Measurements from ENCODE around the gene WDR7. TPM values are rescaled to one million over a fixed set of nuclear protein-coding genes. Genes with fewer than 3 reads are reported as not detected.

The WDR7 gene
- total RNA-seq, 4 donors from 2014 or later = 23.1 to 48.6 (median 30.3) TPM

DNA sequence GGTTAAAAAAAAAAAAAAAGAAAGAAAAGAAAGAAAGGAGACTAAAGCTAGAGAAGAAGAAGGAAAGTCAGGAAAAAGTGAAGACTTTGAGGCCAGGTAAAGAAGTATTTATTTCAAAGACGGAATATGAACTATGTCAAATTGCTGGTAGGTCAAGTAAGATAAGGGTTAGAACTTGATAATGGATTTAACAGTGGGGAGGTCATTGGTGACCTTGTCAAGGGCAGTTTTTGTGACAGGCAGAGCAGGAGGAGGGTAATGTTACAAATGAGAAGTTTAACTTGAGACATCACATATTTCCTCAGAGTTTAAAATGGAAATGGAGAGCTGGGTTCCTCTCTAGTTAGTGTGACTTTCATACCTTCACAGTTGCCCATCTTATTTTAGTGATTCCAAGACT, 9.5 kb downstream of the WDR7 start:
- H3K4me3 ChIP-seq = no peak overlapping the region
- H3K36me3 ChIP-seq = peaks cover 0 to 8% (median 0%) of the 10 kb centered on the region in 4 donors
- no peak for DNase-seq (ENCODE audit: extremely low spot score)
- 94% methylated on average over 1 of the region's 1 CpG for WGBS
- TF ChIP-seq EP300 (IDR thresholded peaks at IDR 0.05) = no peak
- TF ChIP-seq POLR2A (IDR thresholded peaks at IDR 0.05; ENCODE audit: low read depth) = no peak
- no peak for TF ChIP-seq POLR2AphosphoS5 (IDR thresholded peaks at IDR 0.05)
- TF ChIP-seq, protein P1, sequence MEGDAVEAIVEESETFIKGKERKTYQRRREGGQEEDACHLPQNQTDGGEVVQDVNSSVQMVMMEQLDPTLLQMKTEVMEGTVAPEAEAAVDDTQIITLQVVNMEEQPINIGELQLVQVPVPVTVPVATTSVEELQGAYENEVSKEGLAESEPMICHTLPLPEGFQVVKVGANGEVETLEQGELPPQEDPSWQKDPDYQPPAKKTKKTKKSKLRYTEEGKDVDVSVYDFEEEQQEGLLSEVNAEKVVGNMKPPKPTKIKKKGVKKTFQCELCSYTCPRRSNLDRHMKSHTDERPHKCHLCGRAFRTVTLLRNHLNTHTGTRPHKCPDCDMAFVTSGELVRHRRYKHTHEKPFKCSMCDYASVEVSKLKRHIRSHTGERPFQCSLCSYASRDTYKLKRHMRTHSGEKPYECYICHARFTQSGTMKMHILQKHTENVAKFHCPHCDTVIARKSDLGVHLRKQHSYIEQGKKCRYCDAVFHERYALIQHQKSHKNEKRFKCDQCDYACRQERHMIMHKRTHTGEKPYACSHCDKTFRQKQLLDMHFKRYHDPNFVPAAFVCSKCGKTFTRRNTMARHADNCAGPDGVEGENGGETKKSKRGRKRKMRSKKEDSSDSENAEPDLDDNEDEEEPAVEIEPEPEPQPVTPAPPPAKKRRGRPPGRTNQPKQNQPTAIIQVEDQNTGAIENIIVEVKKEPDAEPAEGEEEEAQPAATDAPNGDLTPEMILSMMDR (IDR thresholded peaks at IDR 0.05) = no peak
- H3K27me3 ChIP-seq = no peaks in the 10 kb centered on the region
- no peak overlapping the region for H3K27ac ChIP-seq (replicated peaks in 1 of 4)
- intact Hi-C loops (cut with DNase I) = no loop called here
- peaks cover 0 to 7% (median 0%) of the 10 kb centered on the region in 4 donors for H3K4me1 ChIP-seq
- no peaks in the 10 kb centered on the region for H3K9me3 ChIP-seq

DNA sequence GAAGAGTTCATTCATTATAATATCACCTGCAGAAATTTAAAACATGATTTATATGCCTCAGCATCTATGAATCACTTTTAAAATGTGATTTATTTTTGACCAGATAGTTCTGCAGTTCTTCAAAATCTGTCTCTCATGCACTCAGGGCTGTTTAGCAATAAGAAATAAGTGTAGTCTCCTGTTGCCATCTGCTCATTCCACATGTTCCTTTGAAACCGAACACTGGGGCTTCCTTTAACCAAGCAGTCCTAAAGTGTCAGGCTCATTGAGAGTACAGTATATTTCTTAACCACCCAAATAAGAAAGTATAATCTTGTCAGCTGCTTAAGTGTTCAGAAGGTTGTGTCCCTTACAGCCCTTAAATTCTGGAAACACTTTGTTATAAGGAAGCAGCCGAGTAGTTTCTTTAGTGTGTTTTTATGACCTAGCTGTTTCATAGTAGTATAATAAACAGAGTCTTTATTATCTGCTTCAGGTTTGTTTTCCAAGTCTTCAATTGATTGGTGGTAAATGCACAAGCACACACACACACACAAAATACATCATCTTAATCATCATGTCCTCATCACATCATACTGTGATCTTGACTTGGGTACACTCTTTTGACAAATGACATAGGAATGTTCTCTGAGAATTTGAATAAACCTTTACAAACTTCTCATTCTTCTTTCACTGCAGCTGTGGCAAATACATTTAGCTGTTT, 10.4 kb downstream of the WDR7 start:
- no peaks in the 10 kb centered on the region for H3K9me3 ChIP-seq
- no peak for DNase-seq (ENCODE audit: extremely low spot score)
- H3K36me3 ChIP-seq = peaks cover 0 to 8% (median 0%) of the 10 kb centered on the region in 4 donors
- no peak overlapping the region for H3K27ac ChIP-seq (replicated peaks in 1 of 4)
- no peak overlapping the region for H3K4me3 ChIP-seq
- 39% methylated on average over 2 of the region's 2 CpGs for WGBS
- no peak for TF ChIP-seq POLR2A (IDR thresholded peaks at IDR 0.05; ENCODE audit: low read depth)
- TF ChIP-seq EP300 (IDR thresholded peaks at IDR 0.05) = no peak
- peaks cover 0 to 7% (median 0%) of the 10 kb centered on the region in 4 donors for H3K4me1 ChIP-seq
- intact Hi-C loops (cut with DNase I) = no loop called here
- no peaks in the 10 kb centered on the region for H3K27me3 ChIP-seq

DNA sequence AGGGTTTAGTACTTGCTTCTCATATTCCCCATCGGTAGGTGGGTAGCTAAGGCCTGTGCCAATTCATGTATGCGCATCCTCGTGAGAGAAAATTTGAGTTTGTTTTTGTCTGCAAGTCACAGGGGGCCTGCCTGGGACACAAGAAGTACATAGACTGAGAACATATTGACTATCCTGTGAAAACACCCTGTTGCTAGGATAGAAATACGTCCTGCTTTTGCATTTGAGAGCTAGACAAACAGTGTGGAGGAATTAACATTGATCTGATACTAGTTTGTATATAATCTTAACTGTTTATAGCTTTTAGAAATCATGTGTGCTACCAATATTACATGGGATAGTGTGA, 10.9 kb downstream of the WDR7 start:
- intact Hi-C loops (cut with DNase I) = no loop called here
- Histone ChIP-seq H3K9me3 (no peaks in the 10 kb centered on the region), H3K36me3 (peaks cover 0 to 8% (median 0%) of the 10 kb centered on the region in 4 donors), H3K27ac (replicated peaks in 1 of 4) (no peak overlapping the region), H3K4me1 (peaks cover 0 to 7% (median 0%) of the 10 kb centered on the region in 4 donors), H3K27me3 (no peaks in the 10 kb centered on the region), H3K4me3 (no peak overlapping the region)
- no peak for TF ChIP-seq EP300 (IDR thresholded peaks at IDR 0.05)
- TF ChIP-seq POLR2A (IDR thresholded peaks at IDR 0.05; ENCODE audit: low read depth) = no peak
- TF ChIP-seq, protein P1 (IDR thresholded peaks at IDR 0.05) = no peak
- no peak for TF ChIP-seq POLR2AphosphoS5 (IDR thresholded peaks at IDR 0.05)
- 47% methylated on average over 4 of the region's 4 CpGs for WGBS
- DNase-seq (ENCODE audit: extremely low spot score) = no peak

DNA sequence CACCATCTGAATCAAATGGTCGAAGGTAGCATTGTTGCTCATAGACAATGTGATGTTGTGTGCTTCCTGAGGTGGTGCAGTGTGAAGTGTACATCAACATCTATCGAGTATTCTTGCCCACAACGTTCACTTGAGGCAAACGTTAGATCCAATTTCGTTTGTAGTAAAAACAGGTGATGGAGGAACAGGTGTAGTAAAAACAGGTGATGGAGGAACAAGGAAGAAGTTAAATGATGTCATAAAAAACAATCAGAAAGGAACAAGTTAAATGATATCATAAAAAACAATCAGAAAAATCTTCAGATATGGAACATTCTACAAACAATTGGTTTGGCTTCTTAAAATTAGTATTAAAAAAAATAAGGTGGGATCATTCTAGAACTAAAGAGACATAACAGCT, 11.3 kb downstream of the WDR7 start:
- Histone ChIP-seq H3K36me3 (peaks cover 0 to 8% (median 0%) of the 10 kb centered on the region in 4 donors), H3K27me3 (no peaks in the 10 kb centered on the region), H3K4me3 (no peak overlapping the region), H3K27ac (replicated peaks in 1 of 4) (no peak overlapping the region), H3K9me3 (no peaks in the 10 kb centered on the region), H3K4me1 (peaks cover 0 to 7% (median 0%) of the 10 kb centered on the region in 4 donors)
- 86% methylated on average over 5 of the region's 5 CpGs for WGBS
- DNase-seq (ENCODE audit: extremely low spot score) = no peak
- TF ChIP-seq EP300 (IDR thresholded peaks at IDR 0.05) (no peak), POLR2AphosphoS5 (IDR thresholded peaks at IDR 0.05) (no peak), POLR2A (IDR thresholded peaks at IDR 0.05; ENCODE audit: low read depth) (no peak)
- TF ChIP-seq, protein P1 (IDR thresholded peaks at IDR 0.05) = no peak
- intact Hi-C loops (cut with DNase I) = no loop called here

DNA sequence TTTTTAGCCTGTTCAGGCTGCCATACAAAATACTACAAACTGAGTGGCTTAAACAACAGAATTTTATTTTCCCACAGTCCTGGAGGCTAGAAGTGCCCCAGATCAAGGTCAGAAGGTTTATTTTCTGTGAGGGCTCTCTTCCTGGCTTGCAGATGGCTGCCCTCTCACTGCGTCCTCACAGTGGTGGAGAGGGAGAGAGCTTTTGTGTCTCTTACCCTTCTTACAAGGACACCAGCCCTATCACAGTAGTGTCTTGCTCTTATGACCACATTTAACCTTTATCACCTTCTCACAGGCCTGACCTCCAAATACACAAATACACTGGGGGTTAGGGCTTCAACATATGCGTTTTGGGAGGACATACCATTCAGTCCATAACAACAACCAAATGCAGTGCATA, 11.7 kb downstream of the WDR7 start:
- peaks cover 0 to 8% (median 0%) of the 10 kb centered on the region in 4 donors for H3K36me3 ChIP-seq
- intact Hi-C loops (cut with DNase I) = no loop called here
- TF ChIP-seq EP300 (IDR thresholded peaks at IDR 0.05) (no peak), POLR2A (IDR thresholded peaks at IDR 0.05; ENCODE audit: low read depth) (no peak), POLR2AphosphoS5 (IDR thresholded peaks at IDR 0.05) (no peak)
- TF ChIP-seq, protein P1 (IDR thresholded peaks at IDR 0.05) = no peak
- no peak for DNase-seq (ENCODE audit: extremely low spot score)
- WGBS = 93% methylated on average over 2 of the region's 2 CpGs
- H3K27me3 ChIP-seq = no peaks in the 10 kb centered on the region
- no peak overlapping the region for H3K4me3 ChIP-seq
- H3K27ac ChIP-seq (replicated peaks in 1 of 4) = no peak overlapping the region
- no peaks in the 10 kb centered on the region for H3K9me3 ChIP-seq
- H3K4me1 ChIP-seq = peaks cover 0 to 7% (median 0%) of the 10 kb centered on the region in 4 donors
